Liver (tissue), 9 donors: Measurements from ENCODE around the gene PAPPA. TPM values are rescaled to one million over a fixed set of nuclear protein-coding genes. Genes with fewer than 3 reads are reported as not detected.

Experiments used
- DNase-seq: peaks from one replicate; pipeline ENCODE4 v3.0.0-alpha.2; 2017; ENCODE audit warnings: low spot score
- H3K27ac ChIP-seq, 2 donors: one replicate each; pipeline ENCODE4 v1.7.0; 2013; ENCODE audit warnings: inconsistent platforms in 2 of 2, low read length in 2 of 2, control low read depth in 1 of 2, low read depth in 1 of 2, mild to moderate bottlenecking in 1 of 2
- H3K27me3 ChIP-seq, 4 donors: one replicate each; pipeline versions ENCODE4 v1.6.1 to v1.7.0; 2013; ENCODE audit warnings: low read length in 3 of 4, inconsistent platforms in 1 of 4, mild to moderate bottlenecking in 1 of 4, moderate library complexity in 1 of 4; ENCODE audit not compliant: control insufficient read depth in 4 of 4, insufficient read depth in 4 of 4
- H3K36me3 ChIP-seq, 4 donors: one replicate each; pipeline versions ENCODE4 v1.6.1 to v1.7.0; 2013; ENCODE audit warnings: low read length in 3 of 4, mild to moderate bottlenecking in 3 of 4, low read depth in 1 of 4, moderate library complexity in 1 of 4; ENCODE audit not compliant: control insufficient read depth in 4 of 4, insufficient read depth in 3 of 4
- H3K4me1 ChIP-seq, 4 donors: one replicate each; pipeline versions ENCODE4 v1.6.1 to v1.7.0; 2013; ENCODE audit warnings: low read length in 3 of 4, mild to moderate bottlenecking in 3 of 4, moderate library complexity in 1 of 4; ENCODE audit not compliant: control insufficient read depth in 4 of 4, insufficient read depth in 4 of 4
- H3K4me3 ChIP-seq, 3 donors: one replicate each; pipeline versions ENCODE4 v1.6.1 to v1.7.0; 2013; ENCODE audit warnings: low read length in 3 of 3, control low read depth in 1 of 3, low read depth in 1 of 3, mild to moderate bottlenecking in 1 of 3
- H3K9ac ChIP-seq, 2 donors: one replicate each; pipeline ENCODE4 v1.7.0; 2013; ENCODE audit warnings: low read length in 2 of 2, mild to moderate bottlenecking in 2 of 2, moderate library complexity in 2 of 2, control low read depth in 1 of 2, low read depth in 1 of 2
- H3K9me3 ChIP-seq, 4 donors: one replicate each; pipeline versions ENCODE4 v1.6.1 to v1.7.0; 2013; ENCODE audit warnings: low read length in 3 of 4; ENCODE audit not compliant: control insufficient read depth in 4 of 4
- ATF3 ChIP-seq: IDR thresholded peaks from 2 replicates; pipeline ENCODE4 v1.6.1; 2016; ENCODE audit warnings: antibody characterized with exemption
- EGR1 ChIP-seq, 2 donors: IDR thresholded peaks; 2 replicates each; pipeline ENCODE4 v1.6.1; 2016 to 2018; ENCODE audit warnings: antibody characterized with exemption in 2 of 2, low read depth in 2 of 2
- FOXA1 ChIP-seq: IDR thresholded peaks from 2 replicates; pipeline ENCODE4 v1.6.1; 2016; ENCODE audit warnings: antibody characterized with exemption
- FOXA2 ChIP-seq: IDR thresholded peaks from 2 replicates; pipeline ENCODE4 v1.6.1; 2016; ENCODE audit warnings: antibody characterized with exemption
- GABPA ChIP-seq, 2 donors: IDR thresholded peaks in 1 of 2; conservative IDR thresholded peaks in 1 of 2; 2 replicates each; pipeline ENCODE4 v1.6.1; 2016; ENCODE audit warnings: antibody characterized with exemption in 2 of 2, mild to moderate bottlenecking in 1 of 2, moderate library complexity in 1 of 2
- HNF4A ChIP-seq, 2 donors: conservative IDR thresholded peaks; 2 replicates each; pipeline ENCODE4 v1.6.1; 2016; ENCODE audit warnings: antibody characterized with exemption in 2 of 2, mild to moderate bottlenecking in 2 of 2
- HNF4G ChIP-seq: IDR thresholded peaks from 2 replicates; pipeline ENCODE4 v1.6.1; 2016; ENCODE audit warnings: antibody characterized with exemption
- JUND ChIP-seq, 2 donors: IDR thresholded peaks; 2 replicates each; pipeline ENCODE4 v1.6.1; 2016; ENCODE audit warnings: antibody characterized with exemption in 2 of 2
- NR2F2 ChIP-seq: IDR thresholded peaks from 2 replicates; pipeline ENCODE4 v1.6.1; 2016; ENCODE audit warnings: antibody characterized with exemption
- RAD21 ChIP-seq, 2 donors: IDR thresholded peaks; 2 replicates each; pipeline ENCODE4 v1.6.1; 2016; ENCODE audit warnings: antibody characterized with exemption in 2 of 2, mild to moderate bottlenecking in 2 of 2
- REST ChIP-seq: IDR thresholded peaks from 2 replicates; pipeline ENCODE4 v1.6.1; 2016; ENCODE audit warnings: antibody characterized with exemption, mild to moderate bottlenecking
- RXRA ChIP-seq, 2 donors: IDR thresholded peaks; 2 replicates each; pipeline ENCODE4 v1.6.1; 2017 to 2018; ENCODE audit warnings: antibody characterized with exemption in 2 of 2, mild to moderate bottlenecking in 1 of 2
- SP1 ChIP-seq: IDR thresholded peaks from 2 replicates; pipeline ENCODE4 v1.6.1; 2018; ENCODE audit warnings: antibody characterized with exemption, mild to moderate bottlenecking
- TAF1 ChIP-seq: conservative IDR thresholded peaks from 2 replicates; pipeline ENCODE4 v1.6.1; 2016; ENCODE audit warnings: antibody characterized with exemption, mild to moderate bottlenecking
- YY1 ChIP-seq: IDR thresholded peaks from 2 replicates; pipeline ENCODE4 v1.6.1; 2016; ENCODE audit warnings: antibody characterized with exemption, mild to moderate bottlenecking
- ZBTB33 ChIP-seq: IDR thresholded peaks from 2 replicates; pipeline ENCODE4 v1.6.1; 2016; ENCODE audit warnings: antibody characterized with exemption
- WGBS: extraction: QIAGEN DNeasy Blood & Tissue Kit; methylation state at CpG from one replicate; pipeline ENCODE4 v1.1.7; 2013; 5-methylcytosine and 5-hydroxymethylcytosine counted together
- polyA plus RNA-seq, 2 donors: library from polyadenylated mRNA; stranded (reverse) in 1 of 2; unstranded in 1 of 2; fragments of 200-250 nt in 1 of 2; fragments of >200 nt in 1 of 2; fragmentation: Nextera tagmentation in 1 of 2; extraction: Ambion mirVana in 1 of 2; gene quantifications; one replicate each; pipeline versions ENCODE4 v1.2.1 to v1.2.3, GENCODE V29; 2013 to 2015
- total RNA-seq, 2 donors: library from RNA; depleted of rRNA; stranded (reverse); fragments of >200 nt; gene quantifications; one replicate each; pipeline ENCODE4 v1.2.3, GENCODE V29; 2014
- TF ChIP-seq, protein P1 (sequence below): fragments of 150-350 bp; IDR thresholded peaks from 2 replicates; pipeline ENCODE4 v1.5.1; 2017; ENCODE audit warnings: improper control_type of control experiment, low read depth, low read length; ENCODE audit not compliant: missing input control
- TF ChIP-seq, protein P2 (sequence below): IDR thresholded peaks from 2 replicates; pipeline ENCODE4 v1.6.1; 2016; ENCODE audit warnings: antibody characterized with exemption
- donor health status: healthy.
- donor health status: healthy.
- donor health status: healthy.
- donor health status: healthy.
- donor health status: healthy.

The PAPPA gene
- total and polyA plus RNA-seq, 4 donors, result 0.03 to 0.33 (median 0.20) TPM

DNA sequence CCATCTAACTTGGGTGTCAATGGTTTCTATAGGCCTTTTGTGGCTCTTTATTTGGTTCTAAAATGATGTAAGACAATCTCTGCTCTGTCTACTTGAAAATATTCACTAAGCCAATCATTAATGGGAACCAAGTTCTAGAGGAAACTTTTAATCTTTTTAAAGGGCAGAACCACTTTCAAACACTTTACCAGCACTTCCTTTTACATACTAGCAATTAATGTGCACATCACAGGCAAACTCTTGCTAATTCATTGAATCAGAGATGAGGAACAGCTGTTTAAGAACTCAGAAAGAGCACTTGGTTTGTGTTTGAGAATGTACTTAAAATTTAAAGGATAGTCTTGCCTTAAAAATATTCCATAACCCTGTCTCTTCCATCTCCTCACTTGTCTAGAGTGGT lies 83.4 kb downstream of the PAPPA start:
- Histone ChIP-seq H3K4me1 (no peaks in the 10 kb centered on the region), H3K27me3 (peaks cover 0 to 4% (median 0%) of the 10 kb centered on the region in 4 donors), H3K9me3 (no peaks in the 10 kb centered on the region), H3K27ac (no peak overlapping the region), H3K36me3 (no peaks in the 10 kb centered on the region), H3K4me3 (no peak overlapping the region), H3K9ac (no peak overlapping the region)
- no peak for DNase-seq
- TF ChIP-seq, protein P1, sequence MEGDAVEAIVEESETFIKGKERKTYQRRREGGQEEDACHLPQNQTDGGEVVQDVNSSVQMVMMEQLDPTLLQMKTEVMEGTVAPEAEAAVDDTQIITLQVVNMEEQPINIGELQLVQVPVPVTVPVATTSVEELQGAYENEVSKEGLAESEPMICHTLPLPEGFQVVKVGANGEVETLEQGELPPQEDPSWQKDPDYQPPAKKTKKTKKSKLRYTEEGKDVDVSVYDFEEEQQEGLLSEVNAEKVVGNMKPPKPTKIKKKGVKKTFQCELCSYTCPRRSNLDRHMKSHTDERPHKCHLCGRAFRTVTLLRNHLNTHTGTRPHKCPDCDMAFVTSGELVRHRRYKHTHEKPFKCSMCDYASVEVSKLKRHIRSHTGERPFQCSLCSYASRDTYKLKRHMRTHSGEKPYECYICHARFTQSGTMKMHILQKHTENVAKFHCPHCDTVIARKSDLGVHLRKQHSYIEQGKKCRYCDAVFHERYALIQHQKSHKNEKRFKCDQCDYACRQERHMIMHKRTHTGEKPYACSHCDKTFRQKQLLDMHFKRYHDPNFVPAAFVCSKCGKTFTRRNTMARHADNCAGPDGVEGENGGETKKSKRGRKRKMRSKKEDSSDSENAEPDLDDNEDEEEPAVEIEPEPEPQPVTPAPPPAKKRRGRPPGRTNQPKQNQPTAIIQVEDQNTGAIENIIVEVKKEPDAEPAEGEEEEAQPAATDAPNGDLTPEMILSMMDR, result no peak
- TF ChIP-seq FOXA2 (no peak), JUND (IDR thresholded peaks at IDR 0.05) (no peak), TAF1 (no peak), RXRA (IDR thresholded peaks at IDR 0.05) (no peak), GABPA (IDR thresholded peaks at IDR 0.05 in 1 of 2, conservative IDR thresholded peaks at IDR 0.05 in 1 of 2) (no peak), NR2F2 (no peak)
- TF ChIP-seq, protein P2, sequence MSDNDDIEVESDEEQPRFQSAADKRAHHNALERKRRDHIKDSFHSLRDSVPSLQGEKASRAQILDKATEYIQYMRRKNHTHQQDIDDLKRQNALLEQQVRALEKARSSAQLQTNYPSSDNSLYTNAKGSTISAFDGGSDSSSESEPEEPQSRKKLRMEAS, result no peak

- no peak for TF ChIP-seq HNF4A (conservative IDR thresholded peaks at IDR 0.05)
- TF ChIP-seq REST, result no peak
- no peak for TF ChIP-seq NR2F2
- TF ChIP-seq TAF1, result no peak
- TF ChIP-seq JUND (IDR thresholded peaks at IDR 0.05), result no peak
- no peak for TF ChIP-seq ATF3
- no peak for TF ChIP-seq ZBTB33
- TF ChIP-seq FOXA1, result no peak
- TF ChIP-seq, protein P1, result no peak
- no peak for TF ChIP-seq HNF4G
- TF ChIP-seq EGR1 (IDR thresholded peaks at IDR 0.05; ENCODE audit: low read depth in 2 of 2), result no peak
- TF ChIP-seq RAD21 (IDR thresholded peaks at IDR 0.05), result no peak
- no peak for TF ChIP-seq GABPA (IDR thresholded peaks at IDR 0.05 in 1 of 2, conservative IDR thresholded peaks at IDR 0.05 in 1 of 2)
- TF ChIP-seq, protein P2, result no peak
- TF ChIP-seq SP1, result no peak
- no peak for TF ChIP-seq FOXA2
- TF ChIP-seq YY1, result no peak
- no peak for TF ChIP-seq RXRA (IDR thresholded peaks at IDR 0.05)
- no peaks in the 10 kb centered on the region for H3K9me3 ChIP-seq
- H3K4me3 ChIP-seq, result no peak overlapping the region
- no peak for DNase-seq
- peaks cover 0 to 4% (median 0%) of the 10 kb centered on the region in 4 donors for H3K27me3 ChIP-seq
- no peaks in the 10 kb centered on the region for H3K36me3 ChIP-seq
- WGBS, result 92% methylated on average over 4 of the region's 4 CpGs
- no peak overlapping the region for H3K27ac ChIP-seq
- H3K9ac ChIP-seq, result no peak overlapping the region
- no peaks in the 10 kb centered on the region for H3K4me1 ChIP-seq
Observed at GRCh38 chr9:116237456-116237855, 83.9 kb downstream of the PAPPA start.
